ENCODE data around the gene PITPNB. TPM values are rescaled to one million over a fixed set of nuclear protein-coding genes. Genes with fewer than 3 reads are reported as not detected.

The PITPNB gene
- total RNA-seq, 1 donor from 2014 or later, result 101 TPM

GRCh38 chr22:27881421-27881820 lies 37.6 kb downstream of the PITPNB start:
- DNase-seq (ENCODE audit: low spot score), result no peak

GRCh38 chr22:27880778-27881394 lies 38.2 kb downstream of the PITPNB start:
- no peak for DNase-seq (ENCODE audit: low spot score)

DNA sequence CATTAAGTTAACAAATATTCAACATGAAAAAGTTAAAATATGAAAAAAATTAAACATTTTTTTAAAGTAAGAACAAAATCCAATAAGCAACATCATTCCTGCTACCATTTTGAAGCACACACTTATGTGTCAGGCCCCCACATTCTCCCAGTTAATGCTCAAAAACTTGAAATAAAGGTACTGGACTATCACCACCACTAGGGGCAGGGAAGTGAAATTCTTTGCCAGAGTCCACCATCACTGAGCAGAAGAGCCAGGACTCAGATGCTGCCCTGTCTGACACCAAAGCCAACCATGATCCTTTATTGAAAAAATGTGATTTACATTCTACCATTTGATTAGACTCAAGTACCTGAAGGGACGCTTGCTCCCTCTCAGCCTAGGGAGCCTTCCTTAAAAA lies 39.1 kb downstream of the PITPNB start:
- no peak for DNase-seq (ENCODE audit: low spot score)

DNA sequence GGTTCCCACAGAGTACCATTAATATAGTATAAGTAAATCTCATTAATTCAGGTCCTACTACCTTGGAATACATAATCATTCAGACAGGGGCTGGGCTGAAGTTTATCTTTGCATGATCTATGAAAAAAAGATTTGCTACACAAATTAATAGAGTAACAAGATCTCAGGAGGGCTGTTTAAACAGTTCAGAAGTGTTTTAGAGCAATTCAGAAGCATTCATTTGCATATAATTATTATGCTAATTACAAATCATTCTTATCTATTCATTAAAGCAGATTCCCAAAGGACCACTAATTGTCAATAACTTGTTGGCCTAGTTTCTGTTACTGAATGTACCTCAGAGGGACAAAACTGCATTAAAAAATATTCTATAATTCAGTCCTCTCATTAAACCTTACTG lies 40.5 kb downstream of the PITPNB start:
- no peak for DNase-seq (ENCODE audit: low spot score)

DNA sequence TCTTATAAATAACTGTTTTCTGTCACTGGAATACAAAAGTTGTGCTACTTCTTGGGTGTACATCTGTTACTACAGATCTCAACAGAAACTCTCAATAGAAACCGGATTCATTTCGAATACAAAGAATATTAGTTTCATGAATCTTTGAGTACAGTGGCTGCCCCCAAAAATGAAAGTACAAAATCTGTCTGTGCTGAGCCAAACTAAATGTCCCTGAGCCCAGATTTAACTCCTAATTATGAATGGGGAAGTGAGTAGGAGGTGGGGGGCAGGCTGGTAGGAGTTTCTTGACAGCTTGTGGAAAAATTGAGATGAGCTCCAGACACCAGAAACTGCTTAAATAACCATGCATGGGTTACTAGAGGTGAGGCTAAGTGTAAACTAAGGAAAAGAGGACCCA lies 41.6 kb downstream of the PITPNB start:
- no peak for DNase-seq (ENCODE audit: low spot score)

DNA sequence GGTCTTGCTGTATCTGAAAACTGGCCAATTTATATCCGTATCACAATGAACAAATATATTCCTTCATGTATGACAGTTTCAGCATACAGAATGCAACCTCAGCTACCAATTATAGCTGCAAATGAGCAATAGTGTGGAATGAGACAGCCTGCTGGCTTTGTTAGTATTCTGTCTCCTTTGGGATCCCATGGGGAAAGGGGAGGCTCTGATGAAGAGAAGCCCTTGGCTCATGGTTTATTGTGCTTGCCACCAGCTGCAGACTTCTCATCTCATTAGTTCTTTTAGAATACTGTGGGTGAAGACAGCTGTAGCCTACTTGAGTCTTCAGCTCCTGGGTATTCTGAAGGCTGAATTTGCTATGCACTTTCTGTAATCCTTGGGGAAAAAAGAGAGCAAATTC lies 42.4 kb downstream of the PITPNB start:
- DNase-seq (ENCODE audit: low spot score), result no peak

DNA sequence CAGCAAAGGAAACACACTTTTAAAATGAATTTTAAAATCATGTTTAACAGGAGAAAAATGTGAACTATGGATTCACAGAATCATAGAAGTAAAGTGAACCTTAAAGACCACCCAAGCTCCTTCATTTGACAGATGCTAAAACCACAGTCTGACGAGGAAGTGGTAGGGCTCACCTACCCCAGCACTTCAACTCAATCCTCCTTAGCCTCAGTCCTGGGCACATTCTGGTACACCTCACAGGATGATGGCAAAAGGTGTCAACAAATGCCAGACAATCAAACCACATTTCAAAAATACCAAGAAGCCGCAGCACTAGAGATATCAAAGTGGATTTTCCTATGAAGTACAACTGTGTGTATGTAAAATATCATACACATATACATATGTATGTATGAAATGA lies 43.1 kb downstream of the PITPNB start:
- DNase-seq (ENCODE audit: low spot score), result no peak

GRCh38 chr22:27874764-27875163 lies 44.3 kb downstream of the PITPNB start:
- no peak for DNase-seq (ENCODE audit: low spot score)

- DNase-seq (ENCODE audit: low spot score), result no peak
These were observed 44.9 kb downstream of the PITPNB start for GRCh38 chr22:27874185-27874584.

- DNase-seq (ENCODE audit: low spot score), result no peak
These were observed 45.6 kb downstream of the PITPNB start for GRCh38 chr22:27873472-27873871.

- DNase-seq (ENCODE audit: low spot score), result no peak
These were observed 46.6 kb downstream of the PITPNB start for GRCh38 chr22:27872488-27872887.

DNA sequence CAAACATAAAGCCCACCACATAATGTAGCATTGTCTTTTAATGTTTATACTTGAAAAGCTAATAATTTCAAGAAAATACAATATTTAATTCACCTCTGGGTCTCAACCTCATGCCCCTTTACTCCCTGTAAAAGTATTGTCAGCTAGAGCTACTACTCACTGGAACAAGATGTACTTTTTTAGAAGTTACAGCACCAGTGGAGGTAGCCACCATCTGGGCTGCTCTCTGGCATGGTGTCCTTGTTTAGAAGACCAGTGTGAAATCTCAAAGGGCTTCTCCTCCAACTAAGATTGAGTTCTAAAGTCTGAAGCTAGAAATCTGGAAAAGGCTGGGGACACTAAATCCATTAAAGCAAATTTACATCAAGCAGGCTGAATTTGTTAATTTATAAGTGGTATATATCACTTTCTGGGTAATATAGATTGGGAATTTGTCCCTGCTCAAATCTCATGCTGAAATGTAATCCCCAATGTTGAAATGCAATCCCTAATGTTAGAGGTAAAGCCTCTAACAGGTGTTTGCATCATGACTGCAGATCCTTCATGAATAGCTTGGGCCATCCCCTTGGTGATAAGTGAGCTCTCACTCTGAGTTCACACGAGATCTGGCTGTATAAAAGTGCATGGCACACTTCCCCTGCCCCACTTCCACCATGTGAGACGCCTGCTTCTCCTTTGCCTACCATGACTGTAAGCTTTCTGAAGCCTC lies 47.6 kb downstream of the PITPNB start:
- DNase-seq (ENCODE audit: low spot score), result no peak

- DNase-seq (ENCODE audit: low spot score), result no peak
These were observed 48.5 kb downstream of the PITPNB start for GRCh38 chr22:27870234-27871191.

DNA sequence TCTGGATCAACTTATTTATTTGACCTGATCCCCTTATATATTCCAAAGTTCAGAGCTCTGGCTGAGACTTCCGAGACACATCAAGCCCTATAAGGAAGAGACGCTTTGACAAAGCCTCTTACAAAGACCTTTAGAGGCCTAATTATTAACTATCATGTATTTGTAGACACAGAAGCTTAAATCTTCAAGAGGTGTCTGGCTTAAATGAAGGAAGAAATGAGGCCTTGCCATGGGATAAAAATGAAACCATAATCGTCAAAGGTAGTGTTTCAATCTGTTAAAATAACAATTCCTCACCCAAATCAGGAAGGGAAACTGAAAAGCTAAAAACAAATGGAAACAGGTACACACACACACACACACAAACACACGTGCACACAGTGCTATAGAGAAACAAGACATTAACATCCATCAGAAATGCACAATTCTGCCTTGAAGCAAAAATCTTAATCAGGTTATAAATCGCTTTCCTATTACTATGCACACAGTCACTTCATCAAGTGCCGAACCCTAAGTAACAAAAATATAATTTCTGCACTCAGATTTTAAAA lies 50.2 kb downstream of the PITPNB start:
- DNase-seq (ENCODE audit: low spot score), result no peak

- no peak for DNase-seq (ENCODE audit: low spot score)
These were observed 50.9 kb downstream of the PITPNB start for GRCh38 chr22:27867953-27868731.

DNA sequence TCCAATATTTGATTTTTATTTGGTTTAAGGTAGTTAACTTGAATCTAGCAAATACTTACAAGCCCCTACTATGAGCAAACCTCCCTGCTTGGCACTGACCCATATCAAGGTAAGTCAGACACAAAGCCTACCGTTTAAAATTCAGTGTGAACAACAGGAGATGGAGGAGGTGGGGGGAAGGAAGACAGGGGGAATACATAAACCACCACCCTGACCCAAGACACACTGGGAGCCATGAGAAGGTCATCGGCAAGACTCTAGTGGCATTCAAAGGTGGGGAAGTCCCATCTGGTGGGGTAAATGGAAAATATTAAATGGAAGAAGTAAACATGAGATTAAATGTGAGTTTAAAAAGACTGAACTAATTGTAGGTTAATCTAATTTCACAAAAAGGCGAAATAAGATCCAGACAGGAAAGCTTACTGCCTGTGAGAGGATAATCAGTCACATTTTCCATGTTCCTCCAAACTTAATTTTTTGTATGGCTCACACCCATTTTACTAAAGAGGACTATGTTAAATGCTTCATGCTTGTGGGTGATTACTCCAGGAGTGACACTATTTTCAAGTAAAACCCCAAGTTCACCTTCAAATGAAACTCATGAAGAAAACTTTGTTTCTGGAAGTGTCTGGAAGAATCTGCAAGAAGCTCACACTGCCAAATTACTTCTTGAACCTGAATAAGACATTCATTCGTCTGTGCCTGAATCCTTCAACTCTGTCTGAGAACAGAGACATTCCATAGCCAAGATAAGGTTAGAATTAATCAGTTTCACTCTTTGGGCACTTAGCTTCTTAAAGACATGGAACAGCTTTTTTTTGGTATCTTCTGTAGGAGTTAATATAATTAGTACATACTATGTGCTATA lies 51.7 kb downstream of the PITPNB start:
- no peak for DNase-seq (ENCODE audit: low spot score)

GRCh38 chr22:27866135-27867084 lies 52.6 kb downstream of the PITPNB start:
- no peak for DNase-seq (ENCODE audit: low spot score)

DNA sequence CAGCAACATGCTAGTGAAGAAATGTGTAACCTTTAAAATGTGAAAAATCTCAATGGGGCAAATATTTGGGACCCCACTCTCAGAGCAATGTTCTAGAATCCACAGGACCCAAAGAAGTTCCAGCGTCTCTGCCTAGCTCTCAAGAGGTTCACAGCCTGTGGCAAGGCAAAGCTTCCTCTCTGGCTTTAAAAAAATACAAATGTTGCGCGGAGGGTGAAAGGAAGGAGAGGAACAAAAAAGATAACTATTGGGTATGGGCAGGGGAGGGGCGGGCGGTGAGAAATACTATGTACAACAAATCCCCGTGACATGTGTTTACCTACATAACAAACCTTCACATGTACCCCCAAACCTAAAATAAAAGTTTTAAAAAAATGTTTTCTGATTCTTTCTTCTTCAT lies 53.6 kb downstream of the PITPNB start:
- DNase-seq (ENCODE audit: low spot score), result no peak

GRCh38 chr22:27863556-27863955 lies 55.5 kb downstream of the PITPNB start:
- DNase-seq (ENCODE audit: low spot score), result no peak

All from mesenteric fat pad (tissue), 1 donor.